SK-N-SH (cell line): ENCODE measurements around the gene GALK2. TPM values are rescaled to one million over a fixed set of nuclear protein-coding genes. Genes with fewer than 3 reads are reported as not detected.

ENCODE experiments used
- CTCF ChIA-PET: fragments of 300-600, 350-600 bp; formaldehyde crosslinking; extraction: SDS; loops from one replicate; lab custom pipeline; 2021; lab: Yijun Ruan, JAX
- POLR2A ChIA-PET: fragments of 350-600 bp; sonication (Branson Sonifier 250); formaldehyde crosslinking; extraction: SDS; loops from one replicate; lab custom pipeline; 2020; ENCODE audit warnings: antibody characterized with exemption, inconsistent platforms; lab: Yijun Ruan, JAX
- DNase-seq: peaks from one replicate; pipeline ENCODE4 v3.0.0; 2012
- H2AFZ ChIP-seq: fragments of 200-600 bp; sonication (generic); 2 replicates; pipeline ENCODE4 v1.8.1; 2016; ENCODE audit warnings: antibody characterized with exemption, mild to moderate bottlenecking, low read depth
- H3F3A ChIP-seq: fragments of 200-600 bp; sonication (generic); replicated peaks from 2 replicates; pipeline ENCODE3; 2016; ENCODE audit warnings: antibody characterized with exemption, mild to moderate bottlenecking; ENCODE audit not compliant: insufficient read depth
- H3K27ac ChIP-seq, 2 experiments: fragments of 200-500 bp in 1 of 2; fragments of 200-600 bp in 1 of 2; sonication (Bioruptor generic) in 1 of 2; sonication (generic), shearing (Covaris generic) in 1 of 2; 2 replicates each; pipeline versions ENCODE4 v1.5.1 to v1.6.1; 2014 to 2016; ENCODE audit warnings: low read depth in 2 of 2, inconsistent platforms in 1 of 2, low read length in 1 of 2, mild to moderate bottlenecking in 1 of 2, mixed read lengths in 1 of 2
- H3K27me3 ChIP-seq: fragments of 200-600 bp; sonication (generic), shearing (Covaris generic); 2 replicates; pipeline ENCODE4 v1.6.1; 2016; ENCODE audit warnings: mixed run types; ENCODE audit not compliant: insufficient read depth
- H3K36me3 ChIP-seq, 2 experiments: fragments of 200-500 bp in 1 of 2; fragments of 200-600 bp in 1 of 2; sonication (Bioruptor generic) in 1 of 2; sonication (generic) in 1 of 2; replicated peaks in 1 of 2; 2 replicates each; pipeline versions ENCODE3 to v1.5.1; 2014 to 2016; ENCODE audit warnings: low read length in 1 of 2, mild to moderate bottlenecking in 1 of 2; ENCODE audit not compliant: insufficient read depth in 2 of 2, control insufficient read depth in 1 of 2
- H3K4me1 ChIP-seq, 2 experiments: fragments of 200-500 bp in 1 of 2; fragments of 200-600 bp in 1 of 2; sonication (Bioruptor generic) in 1 of 2; sonication (generic), shearing (Covaris generic) in 1 of 2; 2 replicates each; pipeline versions ENCODE4 v1.5.1 to v1.6.1; 2014 to 2016; ENCODE audit warnings: low read depth in 1 of 2, low read length in 1 of 2, mixed run types in 1 of 2; ENCODE audit not compliant: insufficient read depth in 2 of 2, control insufficient read depth in 1 of 2
- H3K4me2 ChIP-seq: fragments of 200-600 bp; sonication (generic), shearing (Covaris generic); 2 replicates; pipeline ENCODE4 v1.6.1; 2017; ENCODE audit warnings: mixed run types
- H3K4me3 ChIP-seq, 2 experiments: fragments of 200-500 bp in 1 of 2; fragments of 200-600 bp in 1 of 2; sonication (Bioruptor generic) in 1 of 2; sonication (generic), shearing (Covaris generic) in 1 of 2; 2 replicates each; pipeline versions ENCODE4 v1.5.1 to v1.8.1; 2014 to 2016; ENCODE audit warnings: low read depth in 2 of 2, inconsistent platforms in 1 of 2, low read length in 1 of 2, mild to moderate bottlenecking in 1 of 2, mixed read lengths in 1 of 2, moderate library complexity in 1 of 2
- H3K79me2 ChIP-seq: fragments of 200-600 bp; sonication (generic); 2 replicates; pipeline ENCODE4 v1.8.1; 2017; ENCODE audit warnings: mild to moderate bottlenecking; ENCODE audit not compliant: insufficient read depth
- H3K9ac ChIP-seq: fragments of 200-600 bp; sonication (generic); 2 replicates; pipeline ENCODE4 v1.6.1; 2017; ENCODE audit warnings: mixed run types
- H3K9me2 ChIP-seq: fragments of 200-600 bp; sonication (generic); 2 replicates; pipeline ENCODE4 v1.6.1; 2017; ENCODE audit warnings: mixed run types
- H3K9me3 ChIP-seq: fragments of 200-600 bp; sonication (generic); 2 replicates; pipeline ENCODE4 v1.6.1; 2017; ENCODE audit warnings: mixed run types, mild to moderate bottlenecking, moderate library complexity
- H4K20me1 ChIP-seq: fragments of 200-600 bp; sonication (generic); 2 replicates; pipeline ENCODE4 v1.6.1; 2017; ENCODE audit warnings: mild to moderate bottlenecking, mixed run types; ENCODE audit not compliant: insufficient read depth
- CHD2 ChIP-seq: fragments of 150-350 bp; IDR thresholded peaks from 2 replicates; pipeline ENCODE4 v1.6.1; 2018; ENCODE audit warnings: low read length; ENCODE audit not compliant: partially characterized antibody
- CTCF ChIP-seq: fragments of 200-600 bp; sonication (generic); IDR thresholded peaks from 2 replicates; pipeline ENCODE4 v1.6.1; 2017; ENCODE audit warnings: antibody characterized with exemption, mild to moderate bottlenecking, moderate library complexity
- ELF1 ChIP-seq: IDR thresholded peaks from 2 replicates; pipeline ENCODE4 v1.4.0; 2012
- EZH2phosphoT487 ChIP-seq: fragments of 200-600 bp; sonication (generic); IDR thresholded peaks from 2 replicates; pipeline ENCODE4 v1.6.1; 2017; ENCODE audit warnings: low read depth, mixed run types, mild to moderate bottlenecking, antibody characterized with exemption, moderate library complexity, borderline replicate concordance
- FOSL2 ChIP-seq: IDR thresholded peaks from 2 replicates; pipeline ENCODE4 v1.4.0; 2012; ENCODE audit warnings: low read depth, mild to moderate bottlenecking, moderate library complexity, borderline replicate concordance
- FOXJ3 ChIP-seq: sonication (generic); formaldehyde crosslinking; IDR thresholded peaks from 2 replicates; pipeline ENCODE4 v1.5.1; 2020; ENCODE audit warnings: mild to moderate bottlenecking, missing genetic modification reagents
- GATA2 ChIP-seq: sonication (generic); formaldehyde crosslinking; IDR thresholded peaks from 2 replicates; pipeline ENCODE4 v1.5.0; 2020; ENCODE audit warnings: mild to moderate bottlenecking, missing genetic modification reagents
- JUND ChIP-seq: IDR thresholded peaks from 2 replicates; pipeline ENCODE4 v1.4.0; 2012
- NFIC ChIP-seq: IDR thresholded peaks from 2 replicates; pipeline ENCODE4 v1.4.0; 2012; ENCODE audit warnings: borderline replicate concordance
- NRF1 ChIP-seq: IDR thresholded peaks from 2 replicates; pipeline ENCODE4 v1.6.1; 2012; ENCODE audit warnings: low read depth, mild to moderate bottlenecking, low read length
- PBX3 ChIP-seq: IDR thresholded peaks from 2 replicates; pipeline ENCODE4; 2012
- POLR2AphosphoS5 ChIP-seq: IDR thresholded peaks from 2 replicates; pipeline ENCODE4 v1.6.1; 2012; ENCODE audit warnings: low read depth, low read length
- RAD21 ChIP-seq: IDR thresholded peaks from 2 replicates; pipeline ENCODE4 v1.6.1; 2012; ENCODE audit warnings: mild to moderate bottlenecking, low read length
- REST ChIP-seq: IDR thresholded peaks from 2 replicates; pipeline ENCODE4 v1.6.1; 2012; ENCODE audit warnings: mild to moderate bottlenecking, low read depth, low read length, moderate library complexity
- RFX5 ChIP-seq: IDR thresholded peaks from 2 replicates; pipeline ENCODE4 v1.6.1; 2012; ENCODE audit warnings: mild to moderate bottlenecking, improper control_type of control experiment, low read length
- SMC3 ChIP-seq: IDR thresholded peaks from 2 replicates; pipeline ENCODE4 v1.6.1; 2012; ENCODE audit warnings: low read depth, low read length, improper control_type of control experiment
- TCF12 ChIP-seq: IDR thresholded peaks from 2 replicates; pipeline ENCODE4 v1.4.0; 2012
- TEAD4 ChIP-seq: IDR thresholded peaks from 2 replicates; pipeline ENCODE4 v1.4.0; 2012; ENCODE audit warnings: mild to moderate bottlenecking, borderline replicate concordance; ENCODE audit not compliant: insufficient read depth
- USF2 ChIP-seq: fragments of 150-350 bp; IDR thresholded peaks from 2 replicates; pipeline ENCODE4 v1.6.1; 2017; ENCODE audit warnings: antibody characterized with exemption, low read length, low read depth, borderline replicate concordance
- YY1 ChIP-seq: IDR thresholded peaks from 2 replicates; pipeline ENCODE4 v1.4.0; 2012; ENCODE audit warnings: low read depth, mild to moderate bottlenecking
- WGBS: methylation state at CpG from one replicate; pipeline ENCODE4 v1.1.6; 2017; ENCODE audit warnings: low lambda C conversion rate; 5-methylcytosine and 5-hydroxymethylcytosine counted together
- polyA plus RNA-seq, 3 experiments: library from polyadenylated mRNA; depleted of rRNA; stranded (reverse); fragments of >200 nt; gene quantifications; 2 replicates each; pipeline ENCODE4 v1.2.3, GENCODE V29; 2012

Gene GALK2
- polyA plus RNA-seq, 1 of the 3 experiments (the other 2 are of a cell fraction), result 19.0 TPM

GRCh38 chr15:49227602-49228001 is 57.6 kb downstream of the GALK2 start:
- CTCF ChIA-PET, result interaction anchor here (1.4 to 6.0 kb wide), 2 partner anchors 8 to 366 kb away, joined by 5 to 29 read pairs; no protein-coding TSS in a partner anchor

GRCh38 chr15:49229922-49230321 is 59.9 kb downstream of the GALK2 start:
- Histone ChIP-seq H3K4me3 (no peak overlapping the region), H3K79me2 (0 out of 2 replicates have a peak, but pooled peaks cover 4% of the 10 kb centered on the region), H3F3A (no peaks in the 10 kb centered on the region), H2AFZ (no peak overlapping the region), H3K27ac (no peak overlapping the region), H3K4me1 (peaks cover 0 to 4% of the 10 kb centered on the region in 2 experiments; a peak in 1 of 4 replicates), H3K27me3 (no peaks in the 10 kb centered on the region), H3K4me2 (no peak overlapping the region), H3K9ac (no peak overlapping the region), H3K36me3 (peaks cover 0 to 17% of the 10 kb centered on the region in 2 experiments), H3K9me3 (peaks cover 5% of the 10 kb centered on the region; the same call in 1 of the 2 replicates), H3K9me2 (no peaks in the 10 kb centered on the region), H4K20me1 (no peaks in the 10 kb centered on the region)
- TF ChIP-seq TEAD4 (no peak), JUND (no peak), POLR2AphosphoS5 (no peak), TCF12 (no peak), NRF1 (no peak), CTCF (no peak), NFIC (no peak), USF2 (no peak), PBX3 (no peak), RFX5 (no peak), REST (no peak), CHD2 (no peak), YY1 (no peak)
- WGBS, result 91% methylated on average over 4 of the region's 5 CpGs
- no peak for DNase-seq
- CTCF ChIA-PET, result interaction anchor here (0.7 kb wide), 1 partner anchor 191 kb away, joined by 3 read pairs; no protein-coding TSS in a partner anchor
- POLR2A ChIA-PET, result no interaction called here

More at GRCh38 chr15:49227602-49228001, 57.6 kb downstream of the GALK2 start:
- H3K4me1 ChIP-seq, result peaks cover 0 to 4% of the 10 kb centered on the region in 2 experiments; a peak in 1 of 4 replicates
- no peak overlapping the region for H3K4me3 ChIP-seq
- no peaks in the 10 kb centered on the region for H3F3A ChIP-seq
- H2AFZ ChIP-seq, result no peak overlapping the region
- peaks cover 5% of the 10 kb centered on the region; the same call in 1 of the 2 replicates for H3K9me3 ChIP-seq
- no peaks in the 10 kb centered on the region for H4K20me1 ChIP-seq
- no peak for TF ChIP-seq ELF1
- no peak for TF ChIP-seq RAD21
- TF ChIP-seq EZH2phosphoT487, result no peak
- TF ChIP-seq TEAD4, result no peak
- no peak for TF ChIP-seq FOXJ3 (CRISPR knock-in tag)
- TF ChIP-seq GATA2 (CRISPR knock-in tag), result no peak
- TF ChIP-seq TCF12, result no peak
- no peak for TF ChIP-seq FOSL2
- no peak for TF ChIP-seq SMC3
- TF ChIP-seq, all 33 proteins: peak for 0
- Histone ChIP-seq H3K9me2 (no peaks in the 10 kb centered on the region), H3K27me3 (no peaks in the 10 kb centered on the region), H3K9ac (no peak overlapping the region), H3K27ac (no peak overlapping the region), H3K79me2 (0 out of 2 replicates have a peak, but pooled peaks cover 4% of the 10 kb centered on the region), H3K4me2 (no peak overlapping the region), H3K36me3 (peaks cover 0 to 17% of the 10 kb centered on the region in 2 experiments)
- POLR2A ChIA-PET, result no interaction called here
- no peak for DNase-seq
